ENCODE measurements around the gene ABCB11.

DNA sequence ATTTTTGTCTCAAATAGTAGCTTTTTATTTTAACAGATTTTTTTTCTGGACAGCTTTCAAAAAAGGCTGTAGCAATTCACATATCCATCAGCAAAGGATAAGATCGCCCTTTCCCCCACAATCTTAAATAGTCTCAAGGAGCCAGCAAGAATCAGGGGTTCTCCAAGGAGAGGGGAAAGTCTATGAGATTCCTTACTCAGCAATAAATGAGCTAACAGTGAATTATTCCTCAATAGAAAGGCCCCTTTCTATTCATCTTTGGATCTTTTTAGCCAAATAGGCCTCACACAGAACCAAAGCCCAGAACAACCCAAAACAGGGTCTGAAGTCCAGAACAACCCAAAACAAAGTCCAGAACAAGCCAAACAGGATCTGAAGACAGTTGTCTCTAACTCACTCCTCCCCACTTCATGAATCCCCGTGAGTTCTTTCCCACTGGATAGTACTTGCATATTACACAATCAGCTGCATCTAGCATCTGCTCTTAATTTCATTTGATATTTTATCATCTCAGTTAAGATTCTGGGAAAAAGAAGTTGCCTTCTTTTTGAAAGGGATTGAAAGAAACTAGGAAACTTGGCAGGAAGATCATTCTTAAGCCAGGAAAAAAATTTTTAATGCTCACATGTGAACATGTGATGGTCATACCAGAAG is 34.9 kb upstream of the ABCB11 start:
- TF ChIP-seq ZNF41 (CRISPR knock-in tag; conservative IDR thresholded peaks at IDR 0.05) (no peak), RFX5 (IDR thresholded peaks at IDR 0.05; ENCODE audit: low read depth, low read length) (no peak), HLTF (IDR thresholded peaks at IDR 0.05) (no peak), MAX (CRISPR knock-in tag; IDR thresholded peaks at IDR 0.05) (no peak), MTA1 (IDR thresholded peaks at IDR 0.05; ENCODE audit: borderline replicate concordance) (no peak), ZFP36 (IDR thresholded peaks at IDR 0.05; ENCODE audit: low read depth, low read length, partially characterized antibody) (no peak), CTCF (IDR thresholded peaks at IDR 0.05 in 2 of 3, conservative IDR thresholded peaks at IDR 0.05 in 1 of 3; ENCODE audit: insufficient read depth in 2 of 3, low read depth in 1 of 3, low read length in 3 of 3) (no peak)
